Activated CD8-positive, alpha-beta memory T cell treated with anti-CD3 and anti-CD28 coated beads, Interleukin-2, amount 50 U/mL, for 48 hours (primary cell): ENCODE results near the gene KCNA4.
"Not testable (repeated sequence)": the region's sequence is repeated elsewhere in the genome, so short reads cannot be mapped to it uniquely, and the experiment has no call there.

Source experiments
- DNase-seq: peaks from one replicate; pipeline ENCODE4 v3.0.0-alpha.2; 2020

The KCNA4 gene

DNA sequence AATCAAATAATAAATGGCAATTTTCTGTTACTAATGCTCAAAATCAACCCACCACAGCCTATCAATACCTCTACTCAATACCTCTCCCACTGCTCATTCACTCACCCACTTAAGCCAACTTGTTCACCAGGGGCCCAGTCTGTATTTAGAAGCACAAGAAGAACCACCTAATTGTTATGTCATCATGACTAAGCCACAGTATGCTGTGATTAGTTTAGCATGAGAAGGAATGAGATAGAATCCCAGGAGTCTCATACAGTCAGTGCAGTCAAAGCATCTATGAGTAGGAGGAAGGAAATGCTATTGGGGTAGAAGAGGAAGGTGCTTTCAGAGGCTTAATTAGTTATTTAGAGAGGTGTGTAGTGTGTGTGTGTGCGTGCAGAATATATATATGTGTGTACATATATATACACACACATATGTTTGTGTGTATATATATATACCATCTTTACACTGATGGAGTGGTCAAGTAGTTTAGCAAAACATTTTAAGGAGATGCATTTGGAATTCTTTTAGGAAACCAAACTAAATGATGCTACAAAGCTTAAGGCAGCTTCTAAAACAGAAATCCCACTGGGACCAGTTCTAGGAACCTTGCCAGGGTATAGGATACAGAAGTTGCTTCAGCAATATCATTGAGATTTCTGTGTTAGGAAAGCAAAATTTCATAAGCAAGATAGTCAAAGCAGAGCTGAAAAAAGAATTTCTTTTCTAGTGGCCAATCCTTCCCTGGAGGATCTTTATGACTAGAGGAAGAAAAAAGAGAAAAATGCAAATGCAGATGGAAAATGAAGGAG, 27.5 kb downstream of the KCNA4 start:
- DNase-seq: no peak

DNA sequence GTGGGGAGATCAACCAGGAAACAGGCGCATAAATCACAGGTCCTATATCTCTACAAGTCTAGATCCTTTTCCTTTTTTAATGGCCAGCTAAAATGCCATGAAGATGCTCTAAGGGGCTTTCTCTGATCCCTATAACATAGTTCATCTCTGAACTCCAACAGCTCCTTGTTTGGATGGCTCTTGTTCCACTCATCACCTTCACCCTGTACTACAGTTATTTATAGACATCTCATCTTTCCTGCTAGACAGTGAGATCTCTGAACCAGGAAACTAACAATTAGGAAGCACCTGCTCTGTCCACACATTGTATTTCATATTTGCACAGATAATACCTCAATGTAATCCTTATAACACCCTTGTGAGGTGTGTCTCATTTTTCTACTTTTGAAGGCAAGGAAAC, 31.6 kb downstream of the KCNA4 start:
- DNase-seq: no peak

DNA sequence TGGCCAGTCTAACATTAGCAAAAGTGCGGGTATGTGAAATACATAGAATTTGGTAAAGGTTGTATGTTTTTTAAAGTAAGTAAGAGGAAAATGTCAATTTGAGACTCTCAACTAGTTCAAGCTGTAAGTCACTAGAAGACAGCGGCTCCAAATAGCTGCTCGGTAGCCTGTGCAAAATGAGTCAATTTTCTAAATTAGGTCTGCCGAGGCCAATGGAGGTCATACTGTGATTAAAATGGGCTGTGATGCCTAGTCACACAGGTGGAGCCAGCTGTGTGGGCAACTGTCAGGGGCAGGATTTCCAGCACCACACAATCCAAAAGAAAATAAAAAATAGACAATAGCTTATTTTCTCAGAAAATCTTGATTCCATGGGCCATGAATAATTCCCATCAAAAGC, 32.3 kb downstream of the KCNA4 start:
- DNase-seq: no peak

DNA sequence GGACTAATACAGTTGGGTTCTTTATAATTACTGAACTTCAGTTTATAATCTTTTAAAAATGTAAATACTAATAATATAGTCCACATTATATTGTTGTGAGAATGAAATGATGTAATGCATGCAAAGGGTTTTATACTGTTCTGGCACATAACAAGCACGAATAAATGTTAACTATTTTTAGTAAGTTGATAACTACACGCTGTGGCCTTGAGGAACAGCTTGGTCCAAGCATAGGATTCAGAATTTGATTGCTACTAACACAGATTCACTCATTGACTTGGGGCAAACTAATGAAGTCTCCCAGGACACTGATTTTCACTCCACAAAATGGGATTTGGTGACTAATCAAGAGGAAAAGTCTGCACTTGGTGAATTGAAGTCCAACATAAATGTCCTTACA, 38.3 kb downstream of the KCNA4 start:
- no peak for DNase-seq

DNA sequence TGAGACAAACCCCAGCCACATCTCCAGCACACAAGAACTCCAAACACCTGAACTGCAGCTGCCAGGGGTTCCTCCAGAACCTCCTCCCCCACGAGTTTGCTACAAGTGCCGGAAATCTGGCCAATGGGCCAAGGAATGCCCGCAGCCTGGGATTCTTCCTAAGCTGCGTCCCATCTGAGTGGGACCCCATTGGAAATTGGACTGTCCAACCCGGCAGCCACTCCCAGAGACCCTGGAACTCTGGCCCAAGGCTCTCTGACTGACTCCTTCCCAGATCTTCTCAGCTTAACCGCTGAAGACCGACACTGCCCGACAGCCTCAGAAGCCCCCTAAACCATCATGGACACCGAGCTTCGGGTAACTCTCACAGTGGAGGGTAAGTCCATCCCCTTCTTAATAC, 41.2 kb downstream of the KCNA4 start:
- DNase-seq: not testable (repeated sequence)

DNA sequence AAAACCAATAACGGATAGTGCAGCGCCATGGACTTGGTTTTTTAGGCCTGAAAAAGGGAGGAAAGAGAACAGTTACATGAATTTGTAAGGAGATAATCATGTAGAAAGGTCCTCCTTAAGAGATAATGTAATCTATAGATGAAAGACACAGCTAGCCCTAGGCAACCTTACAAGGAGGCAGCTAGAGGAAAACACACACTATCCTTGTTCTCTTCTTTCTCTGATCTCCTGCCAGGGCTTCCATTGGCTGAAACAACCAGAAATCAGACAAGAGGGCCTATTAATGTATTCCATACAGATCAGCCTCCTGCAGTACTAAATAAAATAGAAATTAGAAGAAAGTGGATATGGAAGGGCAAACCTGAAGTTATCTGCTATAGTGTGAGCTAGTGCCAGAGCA, 53.0 kb downstream of the KCNA4 start:
- DNase-seq: no peak

DNA sequence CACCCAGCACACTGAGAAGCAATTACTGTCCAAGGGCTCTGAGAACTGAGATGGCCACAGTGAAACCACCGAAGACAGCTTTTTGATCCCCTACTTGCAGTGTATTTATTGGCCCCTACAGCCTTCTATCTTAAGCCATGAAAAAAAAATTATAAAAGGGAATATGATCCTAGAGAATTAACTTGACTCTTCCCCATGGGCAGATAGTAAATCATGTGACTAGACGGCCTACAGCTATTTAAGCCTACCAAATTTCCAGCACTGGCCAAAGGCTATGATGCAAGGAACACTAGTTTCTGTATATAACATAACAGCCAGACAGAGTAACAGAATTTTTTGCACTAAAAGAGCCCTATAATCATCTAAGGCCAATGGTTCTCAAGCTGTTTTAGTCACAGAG, 53.8 kb downstream of the KCNA4 start:
- DNase-seq: no peak

DNA sequence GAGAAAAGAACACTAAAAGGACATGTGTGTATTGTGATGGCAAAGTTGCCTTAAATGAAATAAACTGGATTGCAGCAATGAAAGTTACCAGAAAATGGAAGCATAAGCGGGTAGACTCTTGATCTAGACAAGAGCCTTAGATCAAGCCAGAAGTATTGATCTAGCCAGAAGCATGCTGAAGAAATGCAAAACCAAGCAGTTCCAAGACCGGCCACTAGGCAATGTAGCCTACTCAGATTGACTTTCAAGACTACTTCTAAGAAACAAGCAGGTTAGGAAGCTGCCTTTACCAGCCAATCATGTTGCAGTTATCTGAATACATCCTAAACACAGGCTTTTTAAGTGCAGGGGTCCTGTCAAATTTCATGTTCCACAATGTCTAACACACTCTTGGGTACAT, 54.6 kb downstream of the KCNA4 start:
- DNase-seq: no peak
